ENCODE results near the gene TOX4. TPM values are rescaled to one million over a fixed set of nuclear protein-coding genes. Genes with fewer than 3 reads are reported as not detected.

The TOX4 gene
- total RNA-seq, 2 experiments from 2014 or later: 66.1 to 67.5 TPM

- ChIA-PET POLR2A (interaction anchor here (0.7 to 2.6 kb wide), 8 partner anchors 10 to 72 kb away, joined by 3 to 30 read pairs (median 4); partner anchors contain the start of genes METTL3, RAB2B, SUPT16H and TOX4), CTCF (interaction anchor here (0.6 to 3.7 kb wide), 25 partner anchors 9 to 1003 kb away, joined by 3 to 34 read pairs (median 3); partner anchors contain the start of genes METTL3, RAB2B, SALL2 and TOX4)
- peaks cover 10% of the 10 kb centered on the region for H3K36me3 Mint-ChIP-seq
- H3K4me1 Mint-ChIP-seq (ENCODE audit: low read depth): peaks cover 31% of the 10 kb centered on the region
- no peaks in the 10 kb centered on the region for H3K27me3 Mint-ChIP-seq
- peak within 1 kb of the TSS; percentile 98 for H3K27ac Mint-ChIP-seq
- peak within 1 kb of the TSS; percentile 91 for H3K4me3 Mint-ChIP-seq
- intact Hi-C loops (cut with micrococcal nuclease): loop anchor here (1.0 to 10.0 kb wide), 10 partner anchors 19 to 1129 kb away; partner anchors contain the start of genes DAD1, HNRNPC, METTL3 and SUPT16H
- no peaks in the 10 kb centered on the region for H3K9me3 Mint-ChIP-seq
- DNase-seq: peak; percentile 100
Observed at GRCh38 chr14:21455912-21456667, 20.9 kb upstream of the TOX4 start, which contains the start of gene CHD8. TSS of gene CHD8 (minus strand) at chr14:21456123. CDS start at chr14:21431643, 24,480 bp downstream.

DNA sequence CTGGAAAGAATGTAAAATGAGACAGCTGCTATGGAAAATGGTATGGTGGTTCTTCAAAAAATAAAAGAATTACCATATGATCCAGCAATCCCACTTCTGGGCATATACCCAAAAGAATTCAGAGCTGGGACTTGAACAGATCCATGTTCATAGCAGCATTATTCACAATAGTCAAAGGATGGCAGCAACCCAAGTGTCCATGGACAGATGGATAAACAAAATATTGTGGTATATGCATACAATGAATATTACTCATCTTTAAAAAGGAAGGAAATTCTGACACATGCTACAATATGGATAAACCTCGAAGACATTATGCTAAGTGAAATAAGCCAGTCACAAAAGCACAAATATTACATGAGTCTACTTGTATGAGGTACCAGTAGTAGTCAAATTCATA lies 9.4 kb upstream of the TOX4 start:
- H3K4me3 Mint-ChIP-seq: no peak overlapping the region
- no peaks in the 10 kb centered on the region for H3K9me3 Mint-ChIP-seq
- H3K27ac Mint-ChIP-seq: no peak overlapping the region
- ChIA-PET POLR2A (no interaction called here), CTCF (no interaction called here)
- no peaks in the 10 kb centered on the region for H3K27me3 Mint-ChIP-seq
- DNase-seq: no peak
- H3K4me1 Mint-ChIP-seq (ENCODE audit: low read depth): no peaks in the 10 kb centered on the region
- intact Hi-C loops (cut with micrococcal nuclease): no loop called here
- peaks cover 20% of the 10 kb centered on the region for H3K36me3 Mint-ChIP-seq

DNA sequence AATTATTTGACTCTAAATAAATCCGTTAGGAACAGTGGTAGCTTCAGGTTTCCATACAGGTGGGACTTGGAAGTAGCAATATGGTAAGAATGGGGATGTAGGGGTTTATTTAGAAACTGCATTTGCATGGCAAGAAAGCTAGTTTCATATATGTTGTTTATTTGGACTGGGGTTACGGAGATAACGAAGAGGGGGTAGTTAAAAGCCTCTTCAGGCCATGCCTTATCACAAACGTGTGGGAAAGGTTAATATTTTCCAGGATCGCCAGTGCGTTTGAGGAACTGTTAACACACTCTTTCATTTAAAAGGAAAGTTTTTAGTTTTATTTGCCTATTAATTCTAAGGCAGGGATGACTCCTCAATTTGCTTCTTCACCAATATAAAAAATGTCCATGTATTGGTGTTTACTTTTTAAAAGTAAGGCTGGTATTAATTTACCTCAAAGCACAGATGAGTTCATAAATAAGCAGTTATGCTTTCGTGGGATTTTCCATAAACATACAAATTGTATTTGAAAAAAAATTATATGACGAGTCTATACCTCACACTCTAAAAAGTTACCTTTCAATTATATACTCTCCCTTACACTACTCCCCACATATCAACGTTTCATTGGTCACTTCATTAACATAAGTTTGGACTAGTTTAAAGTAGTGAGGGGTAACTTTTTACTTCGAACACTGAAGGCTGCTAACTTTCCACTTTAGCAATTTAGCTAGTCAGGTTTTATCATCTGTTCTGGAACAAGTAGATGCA lies 1.1 kb upstream of the TOX4 start:
- H3K36me3 Mint-ChIP-seq: peaks cover 14% of the 10 kb centered on the region
- H3K4me3 Mint-ChIP-seq: peak overlapping the region; percentile 99
- peaks cover 29% of the 10 kb centered on the region for H3K4me1 Mint-ChIP-seq (ENCODE audit: low read depth)
- no peak for DNase-seq
- CTCF ChIA-PET: interaction anchor here (0.6 to 4.0 kb wide), 9 partner anchors 20 to 50 kb away, joined by 3 to 35 read pairs (median 6); partner anchors contain the start of genes CHD8 and METTL3
- POLR2A ChIA-PET: interaction anchor here (0.8 to 2.5 kb wide), 6 partner anchors 18 to 211 kb away, joined by 3 to 10 read pairs (median 4); partner anchors contain the start of genes CHD8 and METTL3
- H3K9me3 Mint-ChIP-seq: no peaks in the 10 kb centered on the region
- intact Hi-C loops (cut with micrococcal nuclease): loop anchor here (1.0 to 10.0 kb wide), 5 partner anchors 39 to 1989 kb away; partner anchors contain the start of genes NGDN and SUPT16H
- H3K27ac Mint-ChIP-seq: peak overlapping the region; percentile 95
- H3K27me3 Mint-ChIP-seq: no peaks in the 10 kb centered on the region

GRCh38 chr14:21476523-21476924 lies 471 bp upstream of the TOX4 start:
- Mint-ChIP-seq H3K27ac (peak overlapping the region; percentile 95), H3K9me3 (no peaks in the 10 kb centered on the region), H3K4me3 (peak overlapping the region; percentile 99), H3K27me3 (no peaks in the 10 kb centered on the region), H3K4me1 (ENCODE audit: low read depth) (peaks cover 31% of the 10 kb centered on the region), H3K36me3 (peaks cover 14% of the 10 kb centered on the region)
- intact Hi-C loops (cut with micrococcal nuclease): loop anchor here (1.0 to 10.0 kb wide), 5 partner anchors 39 to 1988 kb away; partner anchors contain the start of genes NGDN and SUPT16H
- DNase-seq: no peak
- ChIA-PET POLR2A (interaction anchor here (0.8 to 2.5 kb wide), 7 partner anchors 11 to 212 kb away, joined by 3 to 10 read pairs (median 5); partner anchors contain the start of genes CHD8 and METTL3), CTCF (interaction anchor here (0.6 to 4.0 kb wide), 9 partner anchors 20 to 49 kb away, joined by 3 to 35 read pairs (median 6); partner anchors contain the start of genes CHD8 and METTL3)

- Mint-ChIP-seq H3K4me3 (no peak overlapping the region), H3K4me1 (ENCODE audit: low read depth) (peaks cover 2% of the 10 kb centered on the region), H3K9me3 (no peaks in the 10 kb centered on the region), H3K27ac (no peak overlapping the region), H3K36me3 (peaks cover 17% of the 10 kb centered on the region), H3K27me3 (no peaks in the 10 kb centered on the region)
- ChIA-PET CTCF (no interaction called here), POLR2A (no interaction called here)
- intact Hi-C loops (cut with micrococcal nuclease): no loop called here
- DNase-seq: no peak
Observed at GRCh38 chr14:21486640-21487087, 9.7 kb downstream of the TOX4 start.

- H3K9me3 Mint-ChIP-seq: no peaks in the 10 kb centered on the region
- peak overlapping the region; percentile 56 for H3K27ac Mint-ChIP-seq
- H3K27me3 Mint-ChIP-seq: no peaks in the 10 kb centered on the region
- DNase-seq: no peak
- intact Hi-C loops (cut with micrococcal nuclease): no loop called here
- ChIA-PET CTCF (interaction anchor here (0.6 to 1.8 kb wide), 5 partner anchors 13 to 62 kb away, joined by 3 to 5 read pairs (median 3); partner anchors contain the start of gene CHD8), POLR2A (no interaction called here)
- peaks cover 52% of the 10 kb centered on the region for H3K36me3 Mint-ChIP-seq
- H3K4me1 Mint-ChIP-seq (ENCODE audit: low read depth): peaks cover 16% of the 10 kb centered on the region
- H3K4me3 Mint-ChIP-seq: no peak overlapping the region
Observed at GRCh38 chr14:21494902-21495762, 18.1 kb downstream of the TOX4 start.

DNA sequence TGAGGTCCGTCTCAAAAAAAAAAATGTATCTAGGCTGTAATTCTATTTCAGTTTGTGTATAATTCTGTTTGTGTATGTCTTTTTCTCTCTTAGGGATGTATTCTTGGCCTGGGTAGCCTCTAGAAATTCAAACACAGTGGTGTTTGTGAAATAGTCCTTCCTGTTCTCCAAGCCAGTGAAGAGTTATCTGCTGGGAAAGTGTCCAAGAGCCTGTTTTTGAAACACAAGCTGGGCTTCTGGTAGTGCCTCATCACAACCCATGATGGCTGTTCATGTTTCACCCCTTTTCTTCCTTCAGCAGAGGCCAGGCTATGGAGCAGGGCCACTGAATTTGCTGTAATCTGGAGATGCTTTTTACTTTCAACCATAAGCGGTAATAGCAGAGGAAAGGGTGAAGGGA lies 19.5 kb downstream of the TOX4 start:
- no peak overlapping the region for H3K4me3 Mint-ChIP-seq
- intact Hi-C loops (cut with micrococcal nuclease): no loop called here
- no peak overlapping the region for H3K27ac Mint-ChIP-seq
- peaks cover 55% of the 10 kb centered on the region for H3K36me3 Mint-ChIP-seq
- DNase-seq: no peak
- peaks cover 22% of the 10 kb centered on the region for H3K4me1 Mint-ChIP-seq (ENCODE audit: low read depth)
- POLR2A ChIA-PET: interaction anchor here (1.1 kb wide), 1 partner anchor 14 kb away, joined by 3 read pairs; the partner anchor contains the start of gene METTL3
- CTCF ChIA-PET: interaction anchor here (4.6 kb wide), 1 partner anchor 61 kb away, joined by 96 read pairs; no protein-coding TSS in a partner anchor
- no peaks in the 10 kb centered on the region for H3K27me3 Mint-ChIP-seq
- H3K9me3 Mint-ChIP-seq: no peaks in the 10 kb centered on the region

DNA sequence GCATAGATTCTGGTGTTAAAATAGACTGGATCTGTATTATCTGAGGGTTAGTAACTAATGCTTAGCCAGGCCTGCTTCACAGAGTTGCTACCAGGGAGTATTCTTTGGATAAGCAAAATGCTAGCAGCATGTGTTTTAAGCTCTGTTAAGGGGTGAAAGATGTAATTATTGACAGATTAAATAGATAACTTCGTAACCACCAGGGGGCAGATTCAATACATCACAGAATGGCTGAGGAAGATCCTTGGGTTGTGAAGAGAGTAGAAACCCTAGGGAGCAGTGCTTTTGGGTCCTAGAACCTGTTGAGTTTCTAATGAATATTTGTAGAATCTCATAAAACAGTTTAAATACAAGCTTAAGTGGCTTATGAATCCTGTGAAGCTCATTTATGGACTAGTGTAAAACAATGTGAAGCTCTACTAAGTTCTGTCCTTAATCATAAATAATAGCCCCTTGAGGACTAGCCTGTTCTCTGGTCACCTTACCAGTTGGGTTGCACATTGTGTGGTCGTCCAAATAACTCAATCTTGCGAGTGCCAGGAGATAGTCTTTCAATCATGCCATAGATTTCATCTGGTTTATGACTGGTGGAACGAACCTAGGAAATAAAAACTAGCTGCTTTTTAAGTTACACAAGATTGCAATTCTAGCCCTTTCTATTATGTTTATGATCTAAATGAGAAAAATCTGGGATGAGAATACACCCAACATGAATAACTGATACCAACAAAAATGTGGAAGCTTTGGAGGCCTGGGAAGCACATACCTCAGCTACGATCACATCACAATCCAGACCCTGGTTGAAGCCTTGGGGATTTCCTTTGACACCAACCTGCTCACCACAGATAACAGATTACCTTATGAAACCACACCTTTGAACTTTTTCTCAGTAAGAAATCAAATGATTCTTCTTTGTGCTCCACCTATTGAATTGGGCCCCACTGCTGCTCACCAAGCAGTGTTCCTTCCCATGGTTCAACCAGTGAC lies 21.8 kb downstream of the TOX4 start:
- POLR2A ChIA-PET: interaction anchor here (1.2 to 1.7 kb wide), 3 partner anchors 12 to 57 kb away, joined by 4 to 6 read pairs (median 4); partner anchors contain the start of gene METTL3
- intact Hi-C loops (cut with micrococcal nuclease): loop anchor here (1.0 kb wide), 1 partner anchor 58 kb away; no protein-coding TSS in a partner anchor

DNA sequence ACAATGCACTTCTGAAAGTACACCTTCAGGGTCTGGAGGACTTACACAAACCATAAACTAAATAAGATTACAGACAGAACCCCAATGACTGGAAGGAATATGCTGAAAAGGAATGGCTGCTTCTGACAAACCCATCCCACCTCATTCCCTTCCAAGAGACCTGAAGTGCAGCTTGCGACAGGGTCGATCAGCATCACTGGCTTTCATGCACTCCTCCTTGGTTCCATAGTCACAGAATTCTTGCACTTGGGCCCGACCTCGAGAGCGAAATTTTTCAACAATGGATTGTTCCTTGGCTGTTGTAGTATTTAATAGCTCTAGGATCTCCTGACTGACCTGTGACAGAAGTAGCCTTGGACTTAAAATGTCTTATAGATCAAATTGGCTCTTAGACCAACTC lies 24.6 kb downstream of the TOX4 start:
- POLR2A ChIA-PET: interaction anchor here (0.7 to 1.1 kb wide), 3 partner anchors 9 to 53 kb away, joined by 3 to 5 read pairs (median 4); partner anchors contain the start of genes METTL3 and SALL2
- H3K4me3 Mint-ChIP-seq: no peak overlapping the region
- DNase-seq: no peak
- intact Hi-C loops (cut with micrococcal nuclease): no loop called here
- CTCF ChIA-PET: interaction anchor here (0.8 to 4.6 kb wide), 2 partner anchors 9 to 45 kb away, joined by 3 to 54 read pairs; partner anchors contain the start of gene METTL3
- H3K27me3 Mint-ChIP-seq: no peaks in the 10 kb centered on the region
- H3K4me1 Mint-ChIP-seq (ENCODE audit: low read depth): peaks cover 41% of the 10 kb centered on the region
- H3K9me3 Mint-ChIP-seq: no peaks in the 10 kb centered on the region
- peaks cover 39% of the 10 kb centered on the region for H3K36me3 Mint-ChIP-seq
- H3K27ac Mint-ChIP-seq: peak overlapping the region; percentile 8

More for the DNA sequence above, 21.8 kb downstream of the TOX4 start:
- peaks cover 52% of the 10 kb centered on the region for H3K36me3 Mint-ChIP-seq
- no peak overlapping the region for H3K4me3 Mint-ChIP-seq
- no peaks in the 10 kb centered on the region for H3K9me3 Mint-ChIP-seq
- CTCF ChIA-PET: interaction anchor here (0.6 to 4.6 kb wide), 34 partner anchors 9 to 279 kb away, joined by 3 to 96 read pairs (median 6); partner anchors contain the start of genes CHD8, METTL3, RAB2B and SALL2
- peaks cover 24% of the 10 kb centered on the region for H3K4me1 Mint-ChIP-seq (ENCODE audit: low read depth)
- peak overlapping the region; percentile 59 for H3K27ac Mint-ChIP-seq
- H3K27me3 Mint-ChIP-seq: no peaks in the 10 kb centered on the region
- DNase-seq: no peak

DNA sequence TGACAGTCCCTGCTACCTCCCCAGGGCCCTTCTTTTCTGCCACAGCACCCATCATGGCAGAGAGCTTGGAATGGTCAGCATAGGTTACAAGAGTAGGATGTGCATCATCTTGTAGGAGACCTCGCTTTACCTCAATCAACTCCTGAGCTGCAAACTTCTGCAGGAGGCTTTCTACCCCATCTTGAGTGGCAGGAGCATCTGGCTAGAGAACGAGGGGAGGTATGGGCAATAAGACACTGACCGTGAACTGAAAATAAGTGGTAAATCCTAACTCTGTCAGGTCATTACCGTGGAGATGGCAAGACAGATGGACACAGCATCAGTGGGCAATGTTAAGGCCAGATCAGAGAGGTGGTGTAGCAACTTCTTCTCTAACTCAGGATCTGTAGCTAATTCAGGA lies 26.4 kb downstream of the TOX4 start:
- H3K27ac Mint-ChIP-seq: peak overlapping the region; percentile 2
- CTCF ChIA-PET: interaction anchor here (1.2 kb wide), 1 partner anchor 54 kb away, joined by 5 read pairs; no protein-coding TSS in a partner anchor

More for the DNA sequence above, 26.4 kb downstream of the TOX4 start:
- POLR2A ChIA-PET: interaction anchor here (0.6 kb wide), 1 partner anchor 50 kb away, joined by 3 read pairs; no protein-coding TSS in a partner anchor
- no peaks in the 10 kb centered on the region for H3K27me3 Mint-ChIP-seq
- intact Hi-C loops (cut with micrococcal nuclease): no loop called here
- H3K4me3 Mint-ChIP-seq: no peak overlapping the region
- H3K36me3 Mint-ChIP-seq: peaks cover 43% of the 10 kb centered on the region
- peaks cover 49% of the 10 kb centered on the region for H3K4me1 Mint-ChIP-seq (ENCODE audit: low read depth)
- H3K9me3 Mint-ChIP-seq: no peaks in the 10 kb centered on the region
- DNase-seq: no peak
